ENCODE measurements around the gene CRPPA.
"Not testable (repeated sequence)": the region's sequence is repeated elsewhere in the genome, so short reads cannot be mapped to it uniquely, and the experiment has no call there.

CRPPA gene

DNA sequence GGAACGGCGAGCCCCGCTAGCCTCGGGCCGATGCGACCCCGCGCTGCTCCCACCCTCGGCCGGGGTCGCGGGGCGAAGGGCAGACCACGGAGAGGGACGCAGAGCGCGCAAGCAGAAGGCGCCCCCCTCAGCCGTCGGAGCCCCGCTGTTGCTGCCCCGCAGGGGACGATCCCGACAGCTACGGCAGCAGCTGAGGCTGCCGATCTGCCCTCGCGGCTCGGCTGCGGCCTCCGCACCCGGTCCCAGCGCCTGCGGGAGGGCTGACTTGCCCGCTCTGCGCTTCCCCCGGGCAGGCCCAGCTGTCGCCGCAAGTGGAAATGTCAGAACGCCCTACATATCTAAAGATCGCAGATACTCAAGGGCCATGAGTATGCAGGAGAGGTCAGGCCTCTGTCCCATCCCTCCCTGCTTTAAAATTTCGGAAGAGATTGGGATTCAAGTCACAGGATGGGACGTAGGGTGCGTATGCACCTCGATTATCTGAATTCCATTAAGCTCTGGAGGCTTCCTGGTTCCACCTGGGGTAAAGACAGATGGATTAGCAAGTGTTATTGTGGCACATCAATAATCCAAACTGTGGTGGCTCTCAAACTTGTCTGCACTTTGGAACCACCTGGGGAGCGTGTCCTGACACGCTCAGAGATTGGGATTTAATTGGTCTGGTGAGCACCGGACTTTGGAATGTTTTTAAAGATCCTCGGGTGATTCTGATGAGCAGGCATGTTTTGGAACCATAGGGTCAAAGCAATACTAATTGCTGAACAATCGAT is at the start of gene CRPPA:
TSS of gene CRPPA (minus strand) at position 206 of the 770 bp plus-strand sequence. CDS start 216 bp downstream, outside the sequence.
- peak; percentile 14 for DNase-seq

DNA sequence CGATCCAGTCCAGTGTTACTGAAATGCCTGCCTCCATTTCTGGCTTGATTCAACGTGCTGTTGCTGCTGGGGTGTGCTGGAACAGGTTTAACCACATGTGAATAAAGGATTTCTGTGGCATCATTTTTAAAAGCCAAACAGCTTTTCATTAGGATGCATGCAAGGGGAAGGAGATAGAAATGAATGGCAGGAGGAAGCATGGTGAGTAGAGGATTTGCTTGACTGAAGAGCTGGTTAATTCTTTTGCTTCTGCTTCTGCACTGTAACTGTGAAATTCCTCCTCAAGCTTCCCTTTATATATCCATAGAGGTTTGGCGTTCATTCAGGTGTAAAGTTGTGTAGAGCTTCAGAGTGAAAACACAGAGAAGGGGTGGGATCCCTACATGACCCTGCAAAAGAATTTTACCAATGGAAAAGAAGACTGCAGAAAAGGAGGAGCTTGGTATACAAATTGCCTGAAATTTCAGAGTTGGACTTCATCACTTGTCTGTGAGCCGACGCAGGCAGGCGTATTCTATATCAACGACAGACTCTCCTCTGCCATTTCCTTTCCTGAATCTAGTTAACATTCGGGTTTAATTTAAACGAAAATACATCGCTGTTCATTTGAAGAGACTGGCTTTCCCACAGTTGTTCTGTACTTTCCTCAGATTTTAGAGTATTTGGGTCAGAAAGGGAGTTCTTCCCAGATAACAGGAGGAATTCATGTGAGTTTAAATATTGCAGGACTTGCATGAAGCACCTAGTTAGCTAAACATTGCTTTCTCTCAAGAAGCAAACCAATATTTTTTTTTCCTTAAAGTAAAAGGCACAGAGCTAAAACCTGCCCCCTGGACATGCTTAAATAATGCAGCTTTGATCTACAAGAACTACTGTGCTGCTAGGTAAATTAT is 44.4 kb upstream of the CRPPA start, which contains the start of gene SOSTDC1:
TSS of gene SOSTDC1 (minus strand) at position 270 of the 893 bp plus-strand sequence. CDS start at position 200, 70 bp downstream.
- DNase-seq: no peak

DNA sequence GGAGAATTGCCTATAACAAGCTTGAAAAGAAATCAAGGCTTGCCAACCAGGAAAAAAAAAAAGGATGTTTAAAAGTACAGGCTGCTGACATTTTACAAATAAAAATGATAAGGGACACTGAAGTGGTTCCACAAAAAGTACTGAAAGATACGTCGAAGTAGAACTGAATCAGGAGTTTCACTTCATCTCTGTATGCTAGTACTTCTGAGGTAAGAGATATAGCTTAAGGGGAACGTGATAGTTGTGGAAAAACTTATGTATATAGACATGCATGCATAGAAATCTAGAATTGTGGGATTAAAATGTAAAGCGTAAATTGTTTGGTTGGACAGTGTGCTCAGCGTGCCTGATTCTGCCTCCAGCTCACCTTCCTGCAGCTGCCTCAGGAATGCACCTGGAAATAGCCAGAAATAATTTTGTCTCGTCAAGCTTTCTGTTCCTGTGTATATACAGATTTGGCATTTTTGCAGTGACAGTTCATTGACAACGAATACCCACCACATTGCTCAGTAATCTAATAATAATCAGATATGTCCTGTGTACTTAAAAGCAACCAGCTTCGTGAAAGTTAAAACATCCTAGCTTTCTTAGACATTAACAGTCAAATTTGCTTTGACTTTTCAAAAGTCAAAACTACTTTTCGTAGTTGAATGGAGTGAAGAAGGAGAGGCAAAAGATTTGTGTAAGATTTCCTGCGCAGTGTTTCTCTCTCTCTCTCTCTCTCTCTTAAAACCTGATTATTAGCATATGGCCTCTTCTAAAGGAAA is 42.8 kb upstream of the CRPPA start:
- no peak for DNase-seq

DNA sequence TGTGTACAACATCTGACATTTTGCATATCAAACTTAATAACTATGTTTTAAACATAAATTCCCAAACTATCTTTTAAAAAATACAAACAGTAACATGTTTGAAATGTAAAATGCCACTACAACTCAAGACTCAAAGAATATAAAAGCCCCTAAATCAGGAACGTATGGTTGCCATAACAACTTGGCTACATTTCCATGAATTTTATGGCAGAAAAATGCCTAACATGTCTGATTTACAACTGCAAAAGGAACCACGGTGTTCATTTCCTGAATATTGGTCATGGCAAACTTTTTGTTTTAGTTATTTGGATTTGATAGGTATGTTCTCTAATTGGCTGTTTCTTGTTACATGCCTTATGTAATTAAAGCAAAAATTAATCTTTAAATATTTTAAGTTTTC is 42.2 kb upstream of the CRPPA start:
- DNase-seq: no peak

DNA sequence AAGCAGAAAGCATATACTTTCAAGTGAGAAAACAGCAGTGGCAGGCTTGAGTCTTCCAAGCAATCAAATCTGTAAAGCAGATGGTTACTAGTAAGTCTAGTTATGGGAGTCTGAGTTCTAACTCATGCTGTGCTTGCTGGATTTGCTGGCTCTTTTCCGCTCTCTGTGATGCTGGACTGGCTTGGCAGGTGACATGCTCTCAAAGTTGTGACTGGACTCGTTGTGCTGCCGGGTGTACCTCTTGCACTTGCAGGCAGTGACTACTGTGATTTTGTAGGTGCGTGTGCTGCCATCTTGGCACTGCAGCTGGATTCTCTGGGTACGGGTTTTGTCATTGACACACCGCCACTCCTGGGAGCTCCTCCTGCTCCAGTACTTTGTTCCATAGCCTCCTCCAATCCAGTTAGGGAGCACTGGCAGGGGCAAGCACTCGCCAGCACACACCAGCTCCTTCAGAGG is 41.1 kb upstream of the CRPPA start:
- no peak for DNase-seq

DNA sequence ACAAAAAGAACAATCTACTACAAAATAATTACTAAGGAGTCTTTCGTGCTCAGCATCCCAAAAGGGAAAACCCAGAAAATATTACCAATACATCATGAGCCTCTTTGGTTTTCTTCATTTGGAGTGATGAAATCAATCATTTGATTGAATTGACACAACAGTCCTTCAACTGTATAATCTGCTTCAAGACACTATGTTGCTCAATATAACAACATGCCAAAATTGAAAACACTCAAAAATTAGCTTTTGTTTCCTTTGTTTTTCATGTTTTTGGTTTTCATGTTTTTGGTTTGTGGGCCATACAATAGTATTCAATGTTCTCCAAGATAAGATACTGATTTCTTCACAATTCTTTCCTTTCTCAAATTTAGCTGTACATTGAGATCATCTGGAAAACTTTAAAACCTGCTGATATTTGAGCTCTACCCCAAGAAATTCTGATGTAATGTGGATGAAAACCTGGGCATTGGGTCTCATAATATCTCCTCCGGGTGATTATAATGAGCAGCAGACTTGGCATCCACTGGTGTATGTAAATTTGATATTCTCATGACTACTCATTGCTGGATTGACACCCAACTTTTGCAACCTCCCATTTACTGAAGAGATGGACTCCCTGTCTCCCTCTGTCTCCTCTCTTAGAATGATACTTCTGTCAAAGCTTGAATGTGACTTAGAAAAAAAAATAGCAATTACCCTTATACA is 39.6 kb upstream of the CRPPA start:
- DNase-seq: no peak

DNA sequence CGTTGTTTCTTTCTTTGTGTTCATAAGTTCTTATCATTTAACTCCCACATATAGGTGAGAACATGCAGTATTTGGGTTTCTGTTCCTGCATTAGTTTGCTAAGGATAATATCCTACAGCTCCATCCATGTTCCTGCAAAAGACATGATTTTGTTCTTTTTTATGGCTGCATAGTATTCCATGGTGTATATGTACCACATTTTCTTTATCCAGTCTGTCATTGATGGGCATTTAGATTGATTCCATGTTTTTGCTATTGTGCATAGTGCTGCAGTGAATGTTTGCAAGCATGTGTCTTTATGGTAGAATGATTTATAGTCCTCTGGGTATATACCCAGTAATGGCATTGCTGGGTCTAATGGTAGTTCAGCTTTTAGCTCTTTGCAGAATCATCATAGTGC is 35.0 kb upstream of the CRPPA start:
- DNase-seq: not testable (repeated sequence)

DNA sequence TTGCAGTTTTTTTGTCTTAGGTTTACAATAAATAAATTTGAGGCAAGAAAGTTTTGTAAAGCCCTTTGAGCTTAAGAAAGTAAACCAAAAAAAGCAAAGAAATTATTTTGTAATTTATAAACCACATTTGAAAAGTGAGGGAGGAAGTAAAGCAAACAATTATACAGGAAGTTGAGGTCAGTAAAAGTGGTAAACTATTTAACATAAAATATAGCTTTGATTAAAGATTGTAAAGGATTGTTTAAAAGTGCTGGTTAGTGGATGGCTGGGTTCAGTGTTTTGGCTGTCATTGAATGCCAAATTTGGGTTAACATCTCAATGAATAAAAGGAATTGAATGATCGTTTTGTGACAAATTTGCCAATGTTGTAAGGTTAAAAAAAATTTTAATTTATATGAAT is 34.3 kb upstream of the CRPPA start:
- no peak for DNase-seq

DNA sequence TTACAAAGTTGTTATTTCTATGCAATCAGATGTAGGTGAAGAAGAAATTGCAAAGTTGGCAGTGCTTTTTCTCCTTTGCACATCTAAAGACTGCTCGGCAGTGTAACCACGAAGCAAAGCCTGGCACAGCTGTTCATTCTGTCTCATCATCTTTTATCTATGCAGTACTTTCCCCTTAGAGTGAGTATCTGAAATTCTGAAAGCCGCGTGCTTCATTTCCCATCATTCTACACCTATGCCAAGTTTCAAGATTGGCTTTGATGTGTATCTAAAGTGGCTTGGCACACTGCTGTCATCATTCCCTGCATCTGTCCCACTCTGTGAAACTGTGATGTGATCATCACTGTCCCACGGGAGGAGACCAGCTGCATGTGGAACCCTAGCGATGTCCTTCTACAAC is 29.0 kb upstream of the CRPPA start:
- DNase-seq: no peak

DNA sequence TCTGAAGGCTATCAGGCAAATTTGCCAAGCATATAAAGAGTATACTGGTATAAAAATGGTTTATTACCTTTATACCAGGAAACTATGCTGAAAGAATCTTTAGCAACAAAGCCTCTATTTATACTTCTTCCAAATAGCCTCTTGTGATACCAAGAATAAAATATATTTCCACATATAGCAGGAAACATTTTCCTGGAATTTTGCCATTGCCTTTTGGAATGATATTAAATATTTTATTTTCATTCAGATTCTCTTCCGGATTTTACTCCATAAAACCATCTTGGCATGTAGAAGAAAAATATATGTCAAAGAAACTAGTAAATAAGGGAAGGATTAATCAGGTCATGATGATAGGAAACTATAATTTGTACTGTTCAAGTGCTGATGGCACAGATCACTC is 26.5 kb upstream of the CRPPA start:
- DNase-seq: no peak

DNA sequence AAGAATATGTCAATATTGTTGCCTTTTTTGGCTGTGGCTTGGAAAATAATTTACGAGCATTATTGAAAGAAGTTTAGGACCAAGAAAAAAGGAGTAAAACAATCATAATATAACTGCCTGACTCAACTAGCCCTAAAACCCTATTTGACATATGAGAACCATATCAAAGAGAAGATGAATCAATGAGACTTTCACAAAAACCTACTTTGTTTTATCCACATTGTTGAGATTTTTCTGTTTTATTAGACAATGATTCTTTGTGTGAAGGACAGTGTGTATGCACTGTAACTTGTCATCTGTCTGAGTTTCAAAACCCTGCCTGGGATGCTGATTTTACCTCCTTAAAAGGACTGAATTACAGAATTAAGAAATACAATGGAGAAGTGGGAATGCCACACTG is 25.2 kb upstream of the CRPPA start:
- no peak for DNase-seq

DNA sequence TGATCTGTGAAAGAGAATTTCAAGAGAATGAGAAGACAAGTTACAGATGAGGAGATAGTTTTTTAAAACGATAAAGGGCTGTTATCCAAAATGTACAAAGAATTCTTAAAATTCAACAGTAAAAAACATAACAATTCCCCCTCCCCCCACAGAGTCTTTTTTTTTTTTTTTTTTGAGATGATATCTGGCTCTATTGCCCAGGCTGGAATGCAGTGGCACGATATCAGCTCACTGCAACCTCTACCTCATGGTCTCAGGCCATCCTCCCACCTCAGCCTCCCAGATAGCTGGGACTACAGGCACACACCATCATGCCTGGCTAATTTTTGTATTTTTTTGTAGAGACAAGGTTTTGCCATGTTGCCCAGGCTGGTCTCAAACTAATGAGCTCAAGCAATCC is 22.5 kb upstream of the CRPPA start:
- DNase-seq: not testable (repeated sequence)

DNA sequence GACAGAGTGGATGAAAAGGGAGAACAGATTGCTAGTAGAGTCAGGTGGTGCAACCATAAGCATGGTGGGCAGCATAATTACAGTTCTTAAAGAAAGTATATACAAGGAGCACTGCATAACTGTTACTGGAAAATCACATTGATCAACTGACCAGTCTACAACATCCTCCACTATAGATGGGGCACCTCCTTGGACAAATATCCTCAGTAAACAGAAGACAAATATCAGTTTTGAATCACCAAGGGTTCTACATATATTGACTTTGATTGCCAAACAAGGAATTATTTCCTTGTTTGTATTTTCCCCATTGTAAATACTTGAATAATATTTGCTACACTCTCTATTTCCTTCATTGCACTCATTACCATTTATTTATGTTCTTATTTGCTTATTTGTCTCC is 17.6 kb upstream of the CRPPA start:
- no peak for DNase-seq

DNA sequence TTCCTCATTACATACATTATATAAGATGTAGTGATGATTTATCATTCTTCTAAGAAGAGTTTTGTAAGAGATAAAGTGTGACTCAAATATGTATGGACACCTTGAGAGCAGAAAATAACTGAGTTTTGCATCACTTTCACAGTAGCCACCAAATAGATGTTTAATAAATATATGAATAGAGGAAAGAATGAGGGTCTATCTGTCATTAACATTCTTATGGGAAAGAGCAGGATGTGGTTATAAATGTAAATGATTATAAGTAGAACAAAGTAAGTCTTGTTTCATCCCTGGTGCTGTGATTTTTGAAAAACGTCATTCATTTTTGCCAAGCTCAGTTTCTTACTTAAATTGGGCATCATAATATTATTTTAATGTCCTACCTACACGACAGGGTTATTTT is 15.0 kb upstream of the CRPPA start:
- no peak for DNase-seq

DNA sequence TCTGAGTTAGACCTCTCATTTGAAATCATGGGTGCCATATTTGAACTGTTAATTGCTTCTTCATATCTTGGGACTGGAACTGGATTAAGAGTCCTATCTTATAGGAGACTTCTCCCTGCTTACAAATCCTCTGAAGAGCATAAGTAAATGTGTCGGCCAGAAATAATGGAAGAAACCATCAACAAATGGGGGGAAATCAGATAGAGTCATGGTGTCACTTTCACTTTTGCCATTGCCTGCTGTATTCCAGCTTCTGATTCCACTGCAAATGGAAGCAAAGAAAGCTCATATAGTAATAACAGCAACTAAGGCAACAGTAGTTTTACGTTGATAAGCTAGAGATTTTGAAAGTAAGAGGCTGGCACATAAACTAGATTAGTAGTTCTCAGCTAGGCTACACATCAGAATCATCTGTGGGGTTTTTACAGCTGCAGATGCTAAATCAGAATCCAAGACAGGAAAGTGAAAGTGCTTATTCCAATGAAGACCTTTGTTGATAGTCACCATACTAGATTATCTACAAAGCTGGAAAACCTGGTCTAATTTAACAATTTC is 12.3 kb upstream of the CRPPA start:
- no peak for DNase-seq

DNA sequence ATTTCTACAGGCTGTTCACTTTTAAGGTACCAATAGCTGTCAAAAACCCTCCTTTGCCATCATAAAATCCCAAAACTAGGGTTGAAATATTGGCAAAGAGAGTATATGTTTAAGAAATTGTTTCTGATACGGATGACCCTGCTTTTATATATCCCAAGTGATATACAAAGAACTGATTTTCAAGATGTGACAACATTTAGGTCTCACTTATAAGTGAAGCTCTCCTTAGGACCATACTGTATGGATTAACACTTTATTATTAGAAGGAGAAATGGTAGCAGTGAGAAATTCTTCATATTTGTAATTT is 11.0 kb upstream of the CRPPA start:
- DNase-seq: no peak

DNA sequence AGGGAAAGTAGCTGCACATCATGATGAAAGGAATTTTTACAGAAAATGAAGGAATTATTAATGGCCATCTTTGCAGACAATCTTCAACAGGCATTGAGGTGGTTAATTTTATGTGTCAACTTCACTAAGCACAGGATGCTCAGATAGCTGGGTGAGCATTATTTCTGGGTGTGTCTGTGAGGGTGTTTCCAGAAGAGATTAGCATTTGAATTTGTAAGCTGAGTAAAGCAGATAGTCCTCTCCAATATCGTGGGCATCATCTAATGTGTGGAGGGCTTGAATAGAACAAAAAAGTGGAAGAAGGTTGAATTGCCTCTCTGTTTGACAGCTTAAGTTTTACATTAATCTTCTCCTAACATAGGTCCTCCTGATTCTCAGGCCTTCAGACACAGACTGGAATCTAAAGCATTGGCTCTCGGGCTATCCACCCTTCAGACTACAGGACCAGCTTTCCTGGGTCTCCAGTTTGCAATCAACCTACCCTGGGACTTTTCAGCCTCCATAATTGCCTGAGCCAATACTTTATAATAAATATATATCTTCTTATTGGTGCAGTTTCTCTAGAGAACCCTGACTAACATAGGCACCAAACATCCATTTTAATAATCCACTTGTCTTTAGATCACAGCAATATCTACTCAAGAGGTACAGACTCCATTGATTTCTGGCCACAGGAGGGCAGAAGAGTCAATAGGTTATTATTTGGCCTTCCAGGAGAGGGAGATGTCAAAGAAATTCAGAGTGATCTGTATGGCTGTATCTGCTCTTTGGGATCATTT is 10.5 kb upstream of the CRPPA start:
- DNase-seq: no peak

DNA sequence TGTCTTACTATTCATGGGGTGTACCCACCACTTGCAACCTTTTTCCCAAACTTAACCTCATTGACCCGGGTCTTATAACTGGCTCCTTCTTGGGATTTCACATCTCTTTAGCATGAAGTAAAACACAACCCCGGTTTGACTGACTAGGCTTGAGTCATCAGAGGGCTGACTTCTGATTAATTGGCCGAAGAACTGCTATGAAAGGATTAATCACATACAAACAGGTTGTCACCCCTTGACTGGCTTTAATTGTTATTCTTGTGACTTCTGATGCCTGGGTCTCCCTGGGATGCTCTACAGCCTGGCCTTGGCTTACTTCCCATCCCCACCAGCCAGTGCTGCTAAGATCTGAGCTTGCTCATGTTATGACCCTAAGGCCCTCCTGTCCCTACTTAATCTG is 8.8 kb upstream of the CRPPA start:
- DNase-seq: no peak

DNA sequence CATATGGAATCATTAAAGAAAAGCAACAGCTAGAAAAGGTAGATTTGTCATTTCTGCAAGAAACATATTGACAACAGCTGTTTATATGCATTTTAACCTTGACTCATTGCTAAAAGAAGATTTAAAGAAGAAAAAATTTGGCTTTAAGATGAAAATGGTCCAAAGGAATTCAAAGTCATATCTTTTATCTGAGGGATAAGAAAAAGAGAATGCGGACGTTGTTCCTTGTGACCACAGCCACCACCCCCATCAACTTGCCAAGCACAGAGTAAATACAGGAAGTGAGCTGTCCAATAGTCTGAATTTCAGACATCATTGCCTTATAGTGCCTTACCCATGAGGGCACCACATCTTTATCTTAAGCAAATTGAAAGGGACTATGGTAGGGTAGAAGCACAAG is 7.3 kb upstream of the CRPPA start:
- no peak for DNase-seq

DNA sequence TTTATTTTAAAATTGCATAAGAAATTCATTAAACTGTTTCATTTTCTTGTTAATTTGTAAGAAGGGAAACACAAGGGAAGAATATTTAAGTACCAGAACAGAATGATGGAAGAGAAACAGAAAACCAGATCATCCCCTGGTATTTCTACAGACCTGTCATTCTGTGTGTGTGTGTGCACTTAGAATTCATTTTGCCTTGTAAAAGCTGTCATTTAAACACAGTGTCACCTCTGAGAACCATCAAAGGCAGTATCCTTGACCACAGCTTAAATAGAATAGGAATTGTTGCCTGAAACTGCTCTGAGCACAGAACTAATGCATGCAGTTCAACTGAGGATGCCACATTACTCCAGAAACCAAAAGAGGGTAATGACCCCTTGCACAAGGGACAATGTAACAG is 6.8 kb upstream of the CRPPA start:
- DNase-seq: no peak

DNA sequence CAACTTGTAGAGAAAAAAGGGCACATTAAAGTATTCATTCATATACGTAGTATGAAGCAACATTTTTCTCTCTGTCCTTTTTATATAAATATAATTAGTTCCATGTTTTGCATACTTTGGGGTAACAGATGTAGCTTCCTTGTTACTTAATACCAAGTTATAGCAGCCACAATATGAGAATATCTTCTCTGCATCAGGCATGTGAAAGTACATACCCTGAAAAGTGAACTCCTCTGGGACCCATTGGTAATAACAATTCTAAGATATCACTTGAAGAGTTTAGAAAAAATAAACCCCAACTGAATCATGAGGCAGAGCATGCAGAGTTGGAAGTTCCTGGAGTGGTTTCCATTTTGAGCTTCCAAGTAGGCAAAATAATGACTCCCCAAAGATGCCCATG is 2.4 kb upstream of the CRPPA start:
- DNase-seq: no peak

DNA sequence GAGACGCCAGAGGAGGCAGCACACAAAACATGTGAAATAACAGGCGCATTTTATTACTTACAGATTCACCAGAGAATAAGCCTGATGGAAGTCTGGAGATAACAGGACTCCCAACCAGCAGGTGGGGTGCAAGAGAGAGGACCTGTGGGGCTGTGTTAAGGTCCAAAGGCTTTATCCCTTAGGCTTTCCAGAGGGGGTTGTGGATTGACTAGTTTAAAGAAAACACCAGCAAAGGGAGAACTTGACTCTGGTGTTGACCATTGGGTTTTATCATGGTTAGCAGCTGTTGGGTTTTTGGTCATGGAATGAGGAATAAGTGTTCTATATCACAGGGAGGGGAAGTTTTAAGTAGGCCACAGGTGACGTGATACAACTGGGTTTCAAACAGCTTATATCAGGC is 1.6 kb upstream of the CRPPA start:
- no peak for DNase-seq

All from stimulated activated CD4-positive, alpha-beta T cell treated with anti-CD3 and anti-CD28 coated beads, Interleukin-4, amount 100 ng/mL, for 24 hours (primary cell).